ENCODE data around the gene BBS2.

Gene BBS2

GRCh38 chr16:56551796-56552738 is 32.2 kb upstream of the BBS2 start:
- Histone ChIP-seq H3K36me3 (ENCODE audit: insufficient read depth, low read length) (no peaks in the 10 kb centered on the region), H3K9ac (ENCODE audit: insufficient read length) (no peak overlapping the region)
- DNase-seq (ENCODE audit: low read depth, low spot score): no peak

DNA sequence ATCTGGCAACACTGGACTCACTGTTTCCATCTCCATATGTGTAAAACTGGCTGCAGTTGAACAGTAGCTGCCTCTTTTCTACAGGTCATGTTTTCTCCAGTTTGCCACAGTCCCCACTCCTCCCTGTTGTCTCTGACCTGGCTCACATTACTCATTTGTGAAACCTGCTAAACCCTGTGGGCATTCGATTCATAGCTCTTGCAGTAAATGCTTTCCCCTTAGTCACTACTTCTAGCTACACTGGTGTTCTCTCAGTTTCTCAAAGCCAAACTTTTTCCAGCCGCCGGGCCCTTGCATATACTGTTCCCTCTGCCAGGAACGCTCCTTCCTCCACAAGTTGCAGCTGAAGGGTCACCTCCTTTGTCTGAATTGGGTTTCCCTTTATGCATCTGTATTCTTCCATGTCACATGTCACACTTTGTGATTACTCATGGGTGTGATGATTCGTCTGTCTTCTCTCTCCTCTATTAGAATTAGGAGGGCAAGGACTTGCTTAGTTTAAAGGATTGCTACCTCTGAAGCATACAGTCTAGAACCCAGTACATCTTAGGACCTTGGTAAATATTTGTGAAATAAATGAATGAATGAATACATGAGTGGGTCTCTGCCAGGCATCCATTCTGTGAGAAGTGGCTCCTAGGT is 30.0 kb upstream of the BBS2 start:
- no peak for TF ChIP-seq EZH2 (IDR thresholded peaks at IDR 0.05)
- TF ChIP-seq POLR2AphosphoS5 (IDR thresholded peaks at IDR 0.05; ENCODE audit: borderline replicate concordance, low read depth, low read length): no peak
- TF ChIP-seq FOXP2 (optimal IDR thresholded peaks at IDR 0.05; ENCODE audit: control extremely low read depth, extremely low read length, insufficient read depth): no peak
- H3K9ac ChIP-seq (ENCODE audit: insufficient read length): no peak overlapping the region
- no peak overlapping the region for H3K27ac ChIP-seq
- no peaks in the 10 kb centered on the region for H3K36me3 ChIP-seq (ENCODE audit: insufficient read depth, low read length)
- H3K9me3 ChIP-seq (ENCODE audit: low read depth, low read length): no peaks in the 10 kb centered on the region
- no peak overlapping the region for H3K4me3 ChIP-seq
- no peak for DNase-seq (ENCODE audit: low read depth, low spot score)

More at GRCh38 chr16:56551796-56552738, 32.2 kb upstream of the BBS2 start:
- TF ChIP-seq POLR2AphosphoS5 (IDR thresholded peaks at IDR 0.05; ENCODE audit: borderline replicate concordance, low read depth, low read length): no peak
- H3K4me3 ChIP-seq: no peak overlapping the region
- H3K9me3 ChIP-seq (ENCODE audit: low read depth, low read length): no peaks in the 10 kb centered on the region
- H3K27ac ChIP-seq: no peak overlapping the region

DNA sequence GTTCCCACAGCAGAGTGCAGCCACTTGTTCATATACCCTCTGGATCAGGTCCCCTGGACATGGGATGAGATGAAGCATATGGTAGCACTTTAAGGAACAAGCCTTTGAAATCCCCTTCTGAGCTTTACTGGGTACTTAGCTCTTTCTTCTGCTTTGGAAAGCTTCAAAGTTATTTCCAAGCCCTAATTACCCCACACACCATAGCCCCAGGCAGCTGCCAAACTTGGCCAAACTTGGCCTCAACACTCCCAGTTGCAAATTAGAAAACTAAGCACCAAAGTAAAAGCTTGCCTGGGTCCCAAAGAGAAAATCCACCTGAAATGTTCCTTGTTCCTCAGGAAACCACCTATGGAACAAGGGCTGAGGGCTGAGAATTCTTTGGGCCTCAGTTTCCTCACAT is 29.3 kb upstream of the BBS2 start:
- no peaks in the 10 kb centered on the region for H3K36me3 ChIP-seq (ENCODE audit: insufficient read depth, low read length)
- TF ChIP-seq FOXP2 (optimal IDR thresholded peaks at IDR 0.05; ENCODE audit: control extremely low read depth, extremely low read length, insufficient read depth) (no peak), EZH2 (IDR thresholded peaks at IDR 0.05) (no peak), POLR2AphosphoS5 (IDR thresholded peaks at IDR 0.05; ENCODE audit: borderline replicate concordance, low read depth, low read length) (no peak)
- no peak for DNase-seq (ENCODE audit: low read depth, low spot score)
- no peak overlapping the region for H3K27ac ChIP-seq
- no peak overlapping the region for H3K4me3 ChIP-seq
- no peak overlapping the region for H3K9ac ChIP-seq (ENCODE audit: insufficient read length)
- no peaks in the 10 kb centered on the region for H3K9me3 ChIP-seq (ENCODE audit: low read depth, low read length)

DNA sequence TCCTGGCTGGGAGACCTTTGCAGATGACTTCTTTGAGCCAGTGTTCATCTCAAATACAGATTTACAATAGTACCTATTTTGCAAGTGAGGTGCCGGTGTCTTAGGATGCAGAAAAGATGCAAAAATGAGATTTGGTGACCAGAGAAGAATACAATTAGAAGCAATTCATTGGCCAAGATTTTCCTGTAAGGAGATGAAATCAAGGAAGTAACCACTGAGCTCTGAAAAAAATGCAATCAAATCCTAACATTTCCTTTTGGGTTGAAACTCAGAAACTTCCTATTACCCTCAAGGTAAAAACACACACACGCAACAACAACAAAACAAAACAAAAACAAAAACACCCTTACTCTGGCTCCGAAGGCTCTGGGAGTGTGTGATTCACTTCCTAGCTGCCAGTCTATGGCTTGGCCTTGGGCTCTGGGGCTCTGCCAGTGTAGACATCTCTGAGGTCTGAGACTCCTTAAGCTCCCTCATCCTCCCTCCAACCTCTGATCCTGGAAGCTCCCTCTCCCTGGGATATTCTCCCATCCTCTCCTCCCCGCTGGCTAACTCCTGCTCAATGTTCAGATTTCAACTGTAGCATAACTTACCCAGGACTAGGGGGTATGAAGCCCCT is 28.2 kb upstream of the BBS2 start:
- DNase-seq (ENCODE audit: low read depth, low spot score): no peak
- TF ChIP-seq EZH2 (IDR thresholded peaks at IDR 0.05) (no peak), FOXP2 (optimal IDR thresholded peaks at IDR 0.05; ENCODE audit: control extremely low read depth, extremely low read length, insufficient read depth) (no peak), POLR2AphosphoS5 (IDR thresholded peaks at IDR 0.05; ENCODE audit: borderline replicate concordance, low read depth, low read length) (no peak)
- no peak overlapping the region for H3K27ac ChIP-seq
- H3K9me3 ChIP-seq (ENCODE audit: low read depth, low read length): no peaks in the 10 kb centered on the region
- no peak overlapping the region for H3K9ac ChIP-seq (ENCODE audit: insufficient read length)
- H3K36me3 ChIP-seq (ENCODE audit: insufficient read depth, low read length): no peaks in the 10 kb centered on the region
- no peak overlapping the region for H3K4me3 ChIP-seq

DNA sequence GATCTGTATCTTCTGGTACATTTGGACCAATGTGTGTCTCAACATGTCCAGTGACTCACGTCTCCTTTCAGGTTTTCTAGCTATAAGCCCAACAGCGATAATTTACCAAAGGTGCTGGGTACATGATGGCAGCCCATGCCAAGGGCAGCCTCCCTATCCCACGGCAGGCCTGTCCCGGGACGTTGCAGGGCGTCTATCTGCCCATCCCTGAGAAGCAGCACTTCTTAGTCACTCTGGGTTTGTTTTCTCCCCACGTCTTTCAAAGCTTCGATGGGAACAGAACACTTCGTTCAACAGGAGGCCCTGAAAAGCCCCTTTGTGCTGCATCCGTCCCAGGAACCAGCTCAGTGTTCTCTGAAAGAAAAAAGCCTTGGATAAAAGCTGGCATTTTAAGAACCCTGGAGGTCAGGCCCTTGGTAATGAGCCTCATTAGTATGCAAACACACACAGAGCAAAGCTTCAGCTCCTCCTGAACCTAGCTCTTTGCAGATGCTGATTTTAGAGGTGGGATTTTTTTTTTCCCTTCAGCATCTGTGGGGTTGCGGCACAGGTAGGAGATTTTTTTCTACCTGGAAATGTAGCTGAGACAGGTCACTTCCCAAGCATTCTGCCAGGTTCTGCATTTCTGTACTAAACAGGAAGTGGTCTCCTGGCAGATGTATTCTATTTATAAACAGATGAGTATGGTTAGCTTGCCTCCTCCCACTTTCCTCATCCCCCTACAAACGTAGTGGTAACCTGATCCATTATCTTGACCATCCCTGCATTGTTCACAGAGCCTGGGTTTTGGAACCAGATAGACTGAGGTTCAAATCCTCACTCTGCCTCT is 27.5 kb upstream of the BBS2 start:
- no peaks in the 10 kb centered on the region for H3K9me3 ChIP-seq (ENCODE audit: low read depth, low read length)
- DNase-seq (ENCODE audit: low read depth, low spot score): no peak
- no peak overlapping the region for H3K4me3 ChIP-seq
- no peak overlapping the region for H3K27ac ChIP-seq
- TF ChIP-seq POLR2AphosphoS5 (IDR thresholded peaks at IDR 0.05; ENCODE audit: borderline replicate concordance, low read depth, low read length) (no peak), FOXP2 (optimal IDR thresholded peaks at IDR 0.05; ENCODE audit: control extremely low read depth, extremely low read length, insufficient read depth) (no peak), EZH2 (IDR thresholded peaks at IDR 0.05) (no peak)
- H3K9ac ChIP-seq (ENCODE audit: insufficient read length): no peak overlapping the region
- no peaks in the 10 kb centered on the region for H3K36me3 ChIP-seq (ENCODE audit: insufficient read depth, low read length)

- Histone ChIP-seq H3K9me3 (ENCODE audit: low read depth, low read length) (no peaks in the 10 kb centered on the region), H3K9ac (ENCODE audit: insufficient read length) (no peak overlapping the region), H3K4me3 (no peak overlapping the region), H3K36me3 (ENCODE audit: insufficient read depth, low read length) (no peaks in the 10 kb centered on the region), H3K27ac (no peak overlapping the region)
- TF ChIP-seq POLR2AphosphoS5 (IDR thresholded peaks at IDR 0.05; ENCODE audit: borderline replicate concordance, low read depth, low read length) (no peak), FOXP2 (optimal IDR thresholded peaks at IDR 0.05; ENCODE audit: control extremely low read depth, extremely low read length, insufficient read depth) (no peak), EZH2 (IDR thresholded peaks at IDR 0.05) (no peak)
- no peak for DNase-seq (ENCODE audit: low read depth, low spot score)
Observed at GRCh38 chr16:56542039-56542438, 22.2 kb upstream of the BBS2 start.

DNA sequence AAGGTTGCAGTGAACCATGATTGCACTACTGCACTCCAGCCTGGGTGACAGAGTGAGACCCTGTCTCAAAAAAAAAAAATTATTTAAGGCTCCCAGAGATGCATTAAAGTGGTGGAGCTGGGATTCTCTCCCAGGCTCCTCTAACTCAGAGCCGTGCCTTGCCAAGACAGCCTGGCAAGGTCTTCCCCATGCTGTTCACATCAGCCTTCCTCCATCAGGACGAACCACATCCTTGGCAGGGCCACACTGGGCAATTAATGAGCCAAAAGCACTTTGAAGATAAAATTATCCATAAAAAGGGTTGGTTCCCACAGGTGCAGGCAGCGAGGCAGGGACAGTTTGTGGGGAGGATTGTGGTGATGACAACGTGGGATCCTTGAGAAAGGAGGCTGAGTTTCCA is 19.8 kb upstream of the BBS2 start:
- no peak overlapping the region for H3K9ac ChIP-seq (ENCODE audit: insufficient read length)
- H3K9me3 ChIP-seq (ENCODE audit: low read depth, low read length): no peaks in the 10 kb centered on the region
- no peak overlapping the region for H3K27ac ChIP-seq
- no peaks in the 10 kb centered on the region for H3K36me3 ChIP-seq (ENCODE audit: insufficient read depth, low read length)
- no peak overlapping the region for H3K4me3 ChIP-seq
- TF ChIP-seq FOXP2 (optimal IDR thresholded peaks at IDR 0.05; ENCODE audit: control extremely low read depth, extremely low read length, insufficient read depth): no peak
- no peak for DNase-seq (ENCODE audit: low read depth, low spot score)

GRCh38 chr16:56538331-56538730 is 18.5 kb upstream of the BBS2 start:
- Histone ChIP-seq H3K9ac (ENCODE audit: insufficient read length) (no peak overlapping the region), H3K36me3 (ENCODE audit: insufficient read depth, low read length) (no peaks in the 10 kb centered on the region)
- TF ChIP-seq POLR2AphosphoS5 (IDR thresholded peaks at IDR 0.05; ENCODE audit: borderline replicate concordance, low read depth, low read length) (no peak), FOXP2 (optimal IDR thresholded peaks at IDR 0.05; ENCODE audit: control extremely low read depth, extremely low read length, insufficient read depth) (no peak), EZH2 (IDR thresholded peaks at IDR 0.05) (no peak)

More at GRCh38 chr16:56538331-56538730, 18.5 kb upstream of the BBS2 start:
- no peak for DNase-seq (ENCODE audit: low read depth, low spot score)
- no peaks in the 10 kb centered on the region for H3K9me3 ChIP-seq (ENCODE audit: low read depth, low read length)
- H3K27ac ChIP-seq: no peak overlapping the region
- no peak overlapping the region for H3K4me3 ChIP-seq

All from SK-N-MC (cell line).